HCT116 (cell line): ENCODE results near the gene CDKN1A. TPM values are rescaled to one million over a fixed set of nuclear protein-coding genes. Genes with fewer than 3 reads are reported as not detected.
A peak's percentile ranks its signal among the peaks of the same experiment; 100 is the strongest.
"Not testable (repeated sequence)": the region's sequence is repeated elsewhere in the genome, so short reads cannot be mapped to it uniquely, and the experiment has no call there.

Source experiments
- ATAC-seq: fragments of 200-7000 bp; cut with Tn5 transposase; 2 replicates; pipeline ENCODE4 v1.9.1; 2020; ENCODE audit warnings: mild to moderate bottlenecking, moderate library complexity
- BruUV-seq: library from RNA; stranded (reverse); fragments of 400-500 nt; replicated peaks from 2 replicates; lab custom pipeline; 2021; lab: Mats Ljungman, UMichigan
- CTCF ChIA-PET: fragments of 300-600 bp; sonication (Branson Sonifier 250); formaldehyde crosslinking; loops from one replicate; lab custom pipeline; 2021; ENCODE audit warnings: antibody characterized with exemption; lab: Charles Lee
- POLR2A ChIA-PET: fragments of 300-600, 350-600 bp; sonication (Branson Sonifier 250); formaldehyde crosslinking; loops from one replicate; lab custom pipeline; 2021; ENCODE audit warnings: antibody characterized with exemption; lab: Charles Lee
- RAD21 ChIA-PET, 2 experiments: fragments of 300-600 bp; sonication (Branson Sonifier 250); formaldehyde crosslinking; loops; one replicate each; lab custom pipeline; 2023; ENCODE audit warnings: low total read pairs in 2 of 2; ENCODE audit not compliant: uncharacterized antibody in 2 of 2, unreplicated experiment in 2 of 2, low non-redundant PET in 1 of 2; lab: Charles Lee
- DNase-seq: peaks from one replicate; pipeline ENCODE4 v3.0.0-alpha.2; 2010; ENCODE audit warnings: low read depth, low spot score
- H2AFZ ChIP-seq: fragments of 200-600 bp; shearing (Covaris generic), sonication (generic); 2 replicates; pipeline ENCODE4 v1.6.1; 2017; ENCODE audit warnings: low read depth, mixed run types, mixed read lengths, antibody characterized with exemption, low read length; ENCODE audit not compliant: poor library complexity, severe bottlenecking
- H3K27ac ChIP-seq: 2 replicates; pipeline ENCODE4 v1.5.1; 2012; ENCODE audit warnings: low read depth, low read length
- H3K27me3 ChIP-seq: fragments of 200-600 bp; sonication (generic); 2 replicates; pipeline ENCODE4 v1.6.1; 2016; ENCODE audit warnings: mixed run types, low read length, mixed read lengths; ENCODE audit not compliant: insufficient read depth
- H3K36me3 ChIP-seq, 2 experiments: fragments of 200-500 bp in 1 of 2; fragments of 200-600 bp in 1 of 2; sonication (Bioruptor generic) in 1 of 2; sonication (generic) in 1 of 2; 2 replicates each; pipeline versions ENCODE4 v1.5.1 to v1.6.1; 2014 to 2016; ENCODE audit warnings: low read length in 2 of 2, inconsistent platforms in 1 of 2, mixed read lengths in 1 of 2, mixed run types in 1 of 2; ENCODE audit not compliant: insufficient read depth in 2 of 2, control insufficient read depth in 1 of 2
- H3K4me1 ChIP-seq, 2 experiments: fragments of 200-600 bp in 1 of 2; sonication (generic) in 1 of 2; 2 replicates each; pipeline versions ENCODE4 v1.5.1 to v1.6.1; 2012 to 2017; ENCODE audit warnings: low read length in 2 of 2, inconsistent platforms in 1 of 2, mild to moderate bottlenecking in 1 of 2, mixed read lengths in 1 of 2, mixed run types in 1 of 2, moderate library complexity in 1 of 2; ENCODE audit not compliant: insufficient read depth in 2 of 2, control insufficient read depth in 1 of 2
- H3K4me2 ChIP-seq: fragments of 200-600 bp; sonication (generic); 2 replicates; pipeline ENCODE4 v1.6.1; 2017; ENCODE audit warnings: mixed run types, low read length, mixed read lengths
- H3K4me3 ChIP-seq, 2 experiments: fragments of 200-600 bp in 1 of 2; sonication (generic) in 1 of 2; replicated peaks in 1 of 2; 2 replicates each; pipeline ENCODE4 v1.5.1; 2011 to 2016; ENCODE audit warnings: low read length in 2 of 2, control low read depth in 1 of 2, low read depth in 1 of 2, mild to moderate bottlenecking in 1 of 2, mixed read lengths in 1 of 2, mixed run types in 1 of 2
- H3K79me2 ChIP-seq: fragments of 200-600 bp; sonication (generic); 2 replicates; pipeline ENCODE4 v1.6.1; 2017; ENCODE audit warnings: mild to moderate bottlenecking, mixed run types, low read length, moderate library complexity, mixed read lengths; ENCODE audit not compliant: insufficient read depth
- H3K9ac ChIP-seq: fragments of 200-600 bp; sonication (generic); 2 replicates; pipeline ENCODE4 v1.6.1; 2016; ENCODE audit warnings: low read length, mixed read lengths
- H3K9me2 ChIP-seq: fragments of 200-600 bp; sonication (generic), shearing (Covaris generic); 2 replicates; pipeline ENCODE4 v1.6.1; 2017; ENCODE audit warnings: mixed run types, mild to moderate bottlenecking, moderate library complexity; ENCODE audit not compliant: insufficient read depth
- H3K9me3 ChIP-seq, 2 experiments: fragments of 200-500 bp in 1 of 2; fragments of 200-600 bp in 1 of 2; sonication (Bioruptor generic) in 1 of 2; sonication (generic) in 1 of 2; 2 replicates each; pipeline ENCODE4 v1.6.1; 2014 to 2017; ENCODE audit warnings: low read length in 2 of 2, mixed read lengths in 2 of 2, inconsistent platforms in 1 of 2, low read depth in 1 of 2, mild to moderate bottlenecking in 1 of 2, mixed run types in 1 of 2, moderate library complexity in 1 of 2; ENCODE audit not compliant: control insufficient read depth in 1 of 2, insufficient read depth in 1 of 2
- H4K20me1 ChIP-seq: fragments of 200-600 bp; sonication (generic), shearing (Covaris generic); 2 replicates; pipeline ENCODE4 v1.6.1; 2017; ENCODE audit warnings: mixed run types, mild to moderate bottlenecking, moderate library complexity; ENCODE audit not compliant: insufficient read depth
- CEBPB ChIP-seq: IDR thresholded peaks from 2 replicates; pipeline ENCODE4 v1.6.1; 2012; ENCODE audit warnings: low read depth
- RAD21 ChIP-seq: IDR thresholded peaks from 2 replicates; pipeline ENCODE4 v1.6.1; 2012; ENCODE audit warnings: low read depth, mild to moderate bottlenecking
- YY1 ChIP-seq: IDR thresholded peaks from 2 replicates; pipeline ENCODE4 v1.6.1; 2011; ENCODE audit warnings: low read length, low read depth, moderate library complexity, mild to moderate bottlenecking; ENCODE audit not compliant: insufficient replicate concordance; ENCODE audit errors: extremely low read depth
- ZFX ChIP-seq: fragments of 450-650 bp; IDR thresholded peaks from 2 replicates; pipeline ENCODE4 v1.6.1; 2017
- intact Hi-C: fragments of 100-400 bp; cut with micrococcal nuclease; formaldehyde crosslinking; loops from 2 replicates; pipeline ENCODE4 v1.10.0; 2022
- total RNA-seq: library from RNA; stranded (reverse); gene quantifications from one replicate; pipeline ENCODE4 v1.2.1, GENCODE V29; 2021; ENCODE audit not compliant: unreplicated experiment
- TF ChIP-seq, protein P1 (sequence below): IDR thresholded peaks from 2 replicates; pipeline ENCODE4 v1.6.1; 2012
- TF ChIP-seq, protein P2 (sequence below), 3 experiments: fragments of 200-600 bp in 1 of 3; sonication (generic) in 1 of 3; IDR thresholded peaks in 2 of 3; conservative IDR thresholded peaks in 1 of 3; 2 replicates each; pipeline ENCODE4 v1.5.1; 2012 to 2017; ENCODE audit warnings: low read depth in 2 of 3, low read length in 2 of 3, antibody characterized with exemption in 1 of 3, borderline replicate concordance in 1 of 3, control low read depth in 1 of 3, mild to moderate bottlenecking in 1 of 3, mixed read lengths in 1 of 3, mixed run types in 1 of 3, moderate library complexity in 1 of 3; ENCODE audit not compliant: insufficient read depth in 1 of 3

The CDKN1A gene
- total RNA-seq, 1 experiment from 2014 or later = 179 TPM

DNA sequence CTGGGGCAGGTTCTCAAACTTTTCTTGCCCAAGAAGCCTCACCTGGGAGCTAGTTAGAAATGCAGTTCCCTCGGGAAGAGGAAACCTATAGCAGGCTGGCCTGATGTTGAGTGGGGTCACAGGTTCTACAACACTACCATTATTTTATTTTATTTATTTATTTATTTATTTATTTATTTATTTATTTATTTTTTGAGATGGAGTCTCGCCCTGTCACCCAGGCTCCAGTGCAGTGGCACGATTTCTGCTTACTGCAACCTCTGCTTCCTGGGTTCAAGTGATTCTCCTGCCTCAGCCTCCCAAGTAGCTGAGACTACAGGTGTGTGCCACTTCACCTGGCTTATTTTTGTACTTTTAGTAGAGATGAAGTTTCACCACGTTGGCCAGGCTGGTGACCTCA lies 45.5 kb downstream of the CDKN1A start:
- H3K9me3 ChIP-seq, H3K79me2 ChIP-seq, BruUV-seq, H3K36me3 ChIP-seq, H3K27me3 ChIP-seq, H3K4me1 ChIP-seq, H4K20me1 ChIP-seq, H3K4me2 ChIP-seq, DNase-seq, ATAC-seq, H3K9me2 ChIP-seq, H3K27ac ChIP-seq, H3K4me3 ChIP-seq, H3K9ac ChIP-seq: not testable (repeated sequence)
- ChIA-PET POLR2A (interaction anchor here (1.1 to 1.4 kb wide), 3 partner anchors 12 to 109 kb away, joined by 3 to 5 read pairs (median 3); partner anchors contain the start of gene CDKN1A), CTCF (interaction anchor here (0.7 to 2.6 kb wide), 10 partner anchors 10 to 422 kb away, joined by 3 to 36 read pairs (median 4); no protein-coding TSS in a partner anchor), RAD21 (interaction anchor here (1.2 kb wide), 2 partner anchors 35 to 109 kb away, joined by 3 to 6 read pairs; no protein-coding TSS in a partner anchor)
- peak overlapping the region; percentile 10 for H2AFZ ChIP-seq
- intact Hi-C loops = loop anchor here (1.0 kb wide), 3 partner anchors 41 to 109 kb away; no protein-coding TSS in a partner anchor

DNA sequence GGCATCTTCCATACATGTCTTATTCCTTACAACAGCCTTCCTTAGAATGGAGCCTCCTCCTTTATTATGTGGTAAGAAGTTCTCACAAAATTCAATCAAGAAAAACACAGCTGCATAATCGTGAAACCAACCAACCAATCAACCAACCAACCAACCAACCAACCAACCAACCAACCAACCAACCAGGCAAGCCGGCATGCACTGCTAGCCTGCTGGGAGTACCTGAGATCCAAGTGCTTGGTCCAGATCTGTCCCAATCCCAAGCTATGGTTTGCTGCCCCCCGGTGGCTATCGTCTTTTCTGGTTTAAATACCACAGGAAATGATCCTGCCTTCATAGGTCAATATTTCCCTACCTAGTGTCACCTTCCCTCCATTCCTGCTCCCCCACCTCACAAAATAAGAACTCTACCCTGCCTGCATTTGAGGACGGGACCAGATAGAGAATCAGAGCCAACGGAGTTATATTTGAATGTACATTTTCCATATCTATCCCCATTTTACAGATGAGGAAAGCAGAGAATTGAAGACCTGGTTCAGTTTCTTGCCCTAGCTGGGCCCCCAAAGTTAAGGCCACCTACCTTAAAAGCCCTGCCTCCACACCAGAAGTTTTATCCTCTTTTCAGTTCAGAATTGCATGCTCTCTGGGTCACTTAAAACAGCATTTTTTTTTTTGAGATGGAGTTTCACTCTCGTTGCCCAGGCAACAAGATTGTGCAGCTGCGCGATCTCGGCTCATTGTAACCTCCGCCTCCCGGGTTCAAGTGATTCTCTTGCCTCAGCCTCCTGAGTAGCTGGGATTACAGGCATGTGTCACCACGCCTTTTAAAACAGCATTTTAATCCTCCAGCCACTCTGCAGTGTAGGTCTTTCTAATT lies 46.2 kb downstream of the CDKN1A start:
- H3K79me2 ChIP-seq = no peaks in the 10 kb centered on the region
- no peak overlapping the region for H3K4me3 ChIP-seq
- peak overlapping the region; percentile 10 for H2AFZ ChIP-seq
- ChIA-PET RAD21 (interaction anchor here (1.2 kb wide), 2 partner anchors 34 to 110 kb away, joined by 3 to 6 read pairs; no protein-coding TSS in a partner anchor), CTCF (interaction anchor here (0.7 to 2.6 kb wide), 10 partner anchors 10 to 423 kb away, joined by 3 to 36 read pairs (median 4); no protein-coding TSS in a partner anchor), POLR2A (interaction anchor here (0.8 to 1.4 kb wide), 4 partner anchors 13 to 110 kb away, joined by 3 to 5 read pairs (median 3); partner anchors contain the start of gene CDKN1A)
- no peak overlapping the region for H3K4me2 ChIP-seq
- no peaks in the 10 kb centered on the region for H3K27me3 ChIP-seq
- H4K20me1 ChIP-seq = no peaks in the 10 kb centered on the region
- DNase-seq (peak; percentile 78), ATAC-seq (peak; percentile 94)
- no peaks in the 10 kb centered on the region for H3K9me2 ChIP-seq
- no peaks in the 10 kb centered on the region for H3K9me3 ChIP-seq
- H3K9ac ChIP-seq = no peak overlapping the region
- intact Hi-C loops = loop anchor here (1.0 kb wide), 3 partner anchors 41 to 109 kb away; no protein-coding TSS in a partner anchor
- H3K4me1 ChIP-seq = no peaks in the 10 kb centered on the region; a peak in 1 of 4 replicates
- BruUV-seq = no TSS peak
- no peaks in the 10 kb centered on the region for H3K36me3 ChIP-seq
- no peak for TF ChIP-seq CEBPB
- no peak for TF ChIP-seq YY1
- TF ChIP-seq RAD21 = peak; percentile 96
- TF ChIP-seq ZFX = no peak
- TF ChIP-seq, protein P1, sequence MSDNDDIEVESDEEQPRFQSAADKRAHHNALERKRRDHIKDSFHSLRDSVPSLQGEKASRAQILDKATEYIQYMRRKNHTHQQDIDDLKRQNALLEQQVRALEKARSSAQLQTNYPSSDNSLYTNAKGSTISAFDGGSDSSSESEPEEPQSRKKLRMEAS = no peak
- TF ChIP-seq, protein P2, sequence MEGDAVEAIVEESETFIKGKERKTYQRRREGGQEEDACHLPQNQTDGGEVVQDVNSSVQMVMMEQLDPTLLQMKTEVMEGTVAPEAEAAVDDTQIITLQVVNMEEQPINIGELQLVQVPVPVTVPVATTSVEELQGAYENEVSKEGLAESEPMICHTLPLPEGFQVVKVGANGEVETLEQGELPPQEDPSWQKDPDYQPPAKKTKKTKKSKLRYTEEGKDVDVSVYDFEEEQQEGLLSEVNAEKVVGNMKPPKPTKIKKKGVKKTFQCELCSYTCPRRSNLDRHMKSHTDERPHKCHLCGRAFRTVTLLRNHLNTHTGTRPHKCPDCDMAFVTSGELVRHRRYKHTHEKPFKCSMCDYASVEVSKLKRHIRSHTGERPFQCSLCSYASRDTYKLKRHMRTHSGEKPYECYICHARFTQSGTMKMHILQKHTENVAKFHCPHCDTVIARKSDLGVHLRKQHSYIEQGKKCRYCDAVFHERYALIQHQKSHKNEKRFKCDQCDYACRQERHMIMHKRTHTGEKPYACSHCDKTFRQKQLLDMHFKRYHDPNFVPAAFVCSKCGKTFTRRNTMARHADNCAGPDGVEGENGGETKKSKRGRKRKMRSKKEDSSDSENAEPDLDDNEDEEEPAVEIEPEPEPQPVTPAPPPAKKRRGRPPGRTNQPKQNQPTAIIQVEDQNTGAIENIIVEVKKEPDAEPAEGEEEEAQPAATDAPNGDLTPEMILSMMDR (IDR thresholded peaks at IDR 0.05 in 2 of 3, conservative IDR thresholded peaks at IDR 0.05 in 1 of 3; ENCODE audit: borderline replicate concordance in 1 of 3, insufficient read depth in 1 of 3, low read depth in 2 of 3, low read length in 2 of 3) = peak; percentile 70 to 89 (median 74)
- no peak overlapping the region for H3K27ac ChIP-seq
